IMR-90 (cell line): ENCODE results near the gene RNF149. TPM values are rescaled to one million over a fixed set of nuclear protein-coding genes. Genes with fewer than 3 reads are reported as not detected.

Experiments used
- ATAC-seq: fragments of 200-7000 bp; cut with Tn5 transposase; 2 replicates; pipeline ENCODE4 v1.9.1; 2020; ENCODE audit warnings: low read depth, mild to moderate bottlenecking, moderate library complexity
- BruUV-seq: library from RNA; stranded (reverse); fragments of 400-500 nt; replicated peaks from 2 replicates; lab custom pipeline; 2021; lab: Mats Ljungman, UMichigan
- CTCF ChIA-PET: fragments of 300-600 bp; formaldehyde crosslinking; extraction: SDS; loops from one replicate; lab custom pipeline; 2021; ENCODE audit warnings: antibody characterized with exemption; lab: Yijun Ruan, JAX
- POLR2A ChIA-PET: fragments of 300-600 bp; sonication (Branson Sonifier 250); formaldehyde crosslinking; loops from one replicate; lab custom pipeline; 2022; ENCODE audit warnings: antibody characterized with exemption; ENCODE audit not compliant: unreplicated experiment; lab: Charles Lee
- DNase-seq: peaks from one replicate; pipeline ENCODE4 v3.0.0; 2013
- H2AFZ ChIP-seq: replicated peaks from 2 replicates; pipeline ENCODE3; 2013; ENCODE audit warnings: low read length, mild to moderate bottlenecking; ENCODE audit not compliant: poor library complexity
- H2AK5ac ChIP-seq: 2 replicates; pipeline ENCODE4 v1.6.1; 2013; ENCODE audit warnings: low read depth, low read length, inconsistent platforms
- H2AK9ac ChIP-seq: replicated peaks from 2 replicates; pipeline ENCODE3; 2013; ENCODE audit warnings: mild to moderate bottlenecking, low read depth, low read length, moderate library complexity; ENCODE audit not compliant: poor library complexity
- H2BK120ac ChIP-seq: 2 replicates; pipeline ENCODE4 v1.6.1; 2013; ENCODE audit warnings: low read depth, low read length, inconsistent platforms
- H2BK15ac ChIP-seq: 3 replicates; pipeline ENCODE4 v1.6.1; 2013; ENCODE audit warnings: low read depth, low read length, inconsistent platforms
- H2BK20ac ChIP-seq: 2 replicates; pipeline ENCODE4 v1.6.1; 2013; ENCODE audit warnings: low read depth, mild to moderate bottlenecking, inconsistent platforms, low read length, moderate library complexity
- H2BK5ac ChIP-seq: 2 replicates; pipeline ENCODE4 v1.6.1; 2013; ENCODE audit warnings: mild to moderate bottlenecking, low read depth, low read length, inconsistent platforms; ENCODE audit not compliant: poor library complexity, severe bottlenecking
- H3K14ac ChIP-seq: replicated peaks from 2 replicates; pipeline ENCODE4 v1.6.1; 2013; ENCODE audit warnings: low read depth, low read length, inconsistent platforms
- H3K18ac ChIP-seq: 2 replicates; pipeline ENCODE4 v1.6.1; 2013; ENCODE audit warnings: low read depth, low read length, control low read depth
- H3K23ac ChIP-seq: 2 replicates; pipeline ENCODE4 v1.6.1; 2013; ENCODE audit warnings: low read depth, low read length, inconsistent platforms
- H3K27ac ChIP-seq: 2 replicates; pipeline ENCODE4 v1.5.1; 2013; ENCODE audit warnings: mild to moderate bottlenecking, control low read depth, low read length; ENCODE audit not compliant: insufficient read depth
- H3K27me3 ChIP-seq: 2 replicates; pipeline ENCODE4 v1.6.1; 2013; ENCODE audit warnings: low read length; ENCODE audit not compliant: control insufficient read depth, insufficient read depth
- H3K36me3 ChIP-seq: 2 replicates; pipeline ENCODE4 v1.6.1; 2013; ENCODE audit warnings: low read length, mixed read lengths; ENCODE audit not compliant: control insufficient read depth, insufficient read depth
- H3K4ac ChIP-seq: 2 replicates; pipeline ENCODE4 v1.6.1; 2013; ENCODE audit warnings: low read depth, low read length, inconsistent platforms
- H3K4me1 ChIP-seq: 2 replicates; pipeline ENCODE4 v1.6.1; 2013; ENCODE audit warnings: low read length, mixed read lengths; ENCODE audit not compliant: control insufficient read depth, insufficient read depth
- H3K4me2 ChIP-seq: 2 replicates; pipeline ENCODE4 v1.6.1; 2013; ENCODE audit warnings: low read depth, mild to moderate bottlenecking, control low read depth, low read length, moderate library complexity
- H3K4me3 ChIP-seq: 2 replicates; pipeline ENCODE4 v1.5.1; 2013; ENCODE audit warnings: low read depth, mild to moderate bottlenecking, control low read depth, low read length, moderate library complexity; ENCODE audit not compliant: insufficient read depth
- H3K56ac ChIP-seq: 2 replicates; pipeline ENCODE4 v1.6.1; 2013; ENCODE audit warnings: low read length, inconsistent platforms; ENCODE audit not compliant: insufficient read depth; ENCODE audit errors: extremely low read depth
- H3K79me1 ChIP-seq, 2 experiments: 2 replicates each; pipeline ENCODE4 v1.6.1; 2013; ENCODE audit warnings: low read length in 2 of 2, inconsistent platforms in 1 of 2, low read depth in 1 of 2
- H3K9ac ChIP-seq: 2 replicates; pipeline ENCODE4 v1.6.1; 2013; ENCODE audit warnings: low read depth, low read length, control low read depth
- H3K9me1 ChIP-seq: 2 replicates; pipeline ENCODE4 v1.6.1; 2013; ENCODE audit warnings: low read length, inconsistent platforms; ENCODE audit not compliant: insufficient read depth
- H3K9me3 ChIP-seq: 2 replicates; pipeline ENCODE4 v1.6.1; 2013; ENCODE audit warnings: low read length; ENCODE audit not compliant: control insufficient read depth, insufficient read depth
- H4K20me1 ChIP-seq: 2 replicates; pipeline ENCODE4 v1.6.1; 2013; ENCODE audit warnings: low read length, inconsistent platforms; ENCODE audit not compliant: insufficient read depth
- H4K5ac ChIP-seq: 2 replicates; pipeline ENCODE4 v1.6.1; 2013; ENCODE audit warnings: mild to moderate bottlenecking, low read depth, low read length, control low read depth
- H4K8ac ChIP-seq, 2 experiments: 2 replicates each; pipeline ENCODE4 v1.6.1; 2013; ENCODE audit warnings: low read depth in 2 of 2, low read length in 2 of 2, control low read depth in 1 of 2, inconsistent platforms in 1 of 2
- H4K91ac ChIP-seq: 2 replicates; pipeline ENCODE4 v1.6.1; 2013; ENCODE audit warnings: low read depth, low read length, inconsistent platforms; ENCODE audit not compliant: insufficient read depth
- CHD1 ChIP-seq: IDR thresholded peaks from 2 replicates; pipeline ENCODE4 v1.6.1; 2012; ENCODE audit warnings: low read depth, low read length, improper control_type of control experiment
- MAZ ChIP-seq: IDR thresholded peaks from 2 replicates; pipeline ENCODE4 v1.6.1; 2012; ENCODE audit warnings: low read depth, mild to moderate bottlenecking, low read length, improper control_type of control experiment, moderate library complexity, borderline replicate concordance
- WGBS, 2 experiments: methylation state at CpG; one replicate each; pipeline versions ENCODE4 v1.1.5 to v1.1.7; 2013; ENCODE audit warnings: missing lambda C conversion rate in 2 of 2; ENCODE audit not compliant: insufficient read length in 1 of 2; ENCODE audit errors: extremely low coverage in 2 of 2; 5-methylcytosine and 5-hydroxymethylcytosine counted together
- dilution Hi-C: fragments of 300-500 bp; cut with HindIII; formaldehyde crosslinking; loops from one replicate; pipeline ENCODE4 v1.14.3; 2018; ENCODE audit warnings: low sequenced_read_pairs; ENCODE audit not compliant: unreplicated experiment
- in situ Hi-C: fragments of 300-500 bp; cut with MboI; formaldehyde crosslinking; loops from 3 replicates; pipeline ENCODE4 v1.14.3; 2019; ENCODE audit warnings: low sequenced_read_pairs, inconsistent platforms, mixed read lengths
- intact Hi-C: fragments of 100-400 bp; cut with micrococcal nuclease; formaldehyde crosslinking; loops from 2 replicates; pipeline ENCODE4 v1.10.0; 2022
- polyA plus RNA-seq, 3 experiments: library from polyadenylated mRNA; depleted of rRNA; stranded (reverse); fragments of >200 nt; gene quantifications; 2 replicates each; pipeline ENCODE4 v1.2.3, GENCODE V29; 2012; ENCODE audit warnings: low replicate concordance in 1 of 3
- total RNA-seq: library from RNA; depleted of rRNA; stranded (reverse); fragments of >200 nt; gene quantifications from 2 replicates; pipeline ENCODE4 v1.2.3, GENCODE V29; 2012

Gene RNF149
- total and polyA plus RNA-seq, 2 of the 4 experiments (the other 2 are of a cell fraction): 14.5 to 18.6 TPM

DNA sequence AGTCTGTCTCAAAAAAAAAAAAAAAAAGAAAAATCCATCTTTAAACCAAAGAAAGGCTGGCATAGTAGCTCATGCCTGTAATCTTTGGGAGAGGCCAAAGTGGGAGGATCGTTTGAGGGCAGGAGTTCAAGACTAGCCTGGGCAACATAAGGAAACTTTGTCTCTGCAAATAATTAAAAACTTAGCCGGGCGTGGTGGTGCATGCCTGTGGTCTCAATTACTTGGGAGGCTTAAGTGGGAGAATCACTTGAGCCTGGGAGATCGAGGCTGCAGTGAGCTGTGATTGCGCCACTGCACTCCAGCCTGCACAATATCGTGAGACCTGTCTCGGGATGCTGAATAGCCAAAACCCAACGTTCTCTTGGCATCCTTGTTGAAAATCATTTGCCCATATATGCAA lies 49.7 kb downstream of the RNF149 start:
- Histone ChIP-seq H3K18ac (no peak overlapping the region), H2AFZ (no peak overlapping the region), H4K91ac (no peak overlapping the region), H2BK15ac (no peak overlapping the region), H3K27me3 (no peaks in the 10 kb centered on the region), H3K9me1 (peaks cover 12% of the 10 kb centered on the region), H3K4me2 (no peak overlapping the region), H3K36me3 (peaks cover 29% of the 10 kb centered on the region), H2BK120ac (no peak overlapping the region), H2AK9ac (no peak overlapping the region), H2BK5ac (no peak overlapping the region), H3K9me3 (peaks cover 2% of the 10 kb centered on the region; the same call in 1 of the 2 replicates), H3K79me1 (peaks cover 26 to 61% of the 10 kb centered on the region in 2 experiments), H3K4me3 (no peak overlapping the region), H3K4ac (no peak overlapping the region), H4K20me1 (peaks cover 18% of the 10 kb centered on the region; the same call in 1 of the 2 replicates), H3K56ac (no peak overlapping the region), H4K8ac (no peak overlapping the region), H2AK5ac (no peak overlapping the region), H2BK20ac (no peak overlapping the region), H3K9ac (no peak overlapping the region), H3K23ac (no peak overlapping the region), H3K4me1 (peaks cover 11% of the 10 kb centered on the region), H4K5ac (no peak overlapping the region), H3K14ac (no peak overlapping the region), H3K27ac (no peak overlapping the region)
- in situ Hi-C loops (no loop called here), intact Hi-C loops (no loop called here), dilution Hi-C loops (no loop called here)
- POLR2A ChIA-PET: no interaction called here
- TF ChIP-seq CHD1 (no peak), MAZ (no peak)
- CTCF ChIA-PET: no interaction called here
- no TSS peak for BruUV-seq
- WGBS, 2 experiments: 98% methylated on average over 5 of the region's 8 CpGs; no CpG with 5 or more reads in 1 of the 2 experiments
- DNase-seq: no peak
- ATAC-seq: no peak
